H1 (cell line): ENCODE measurements around the gene STXBP4. TPM values are rescaled to one million over a fixed set of nuclear protein-coding genes. Genes with fewer than 3 reads are reported as not detected.

Experiments
- CTCF ChIA-PET: fragments of 300-600 bp; sonication (Branson Sonifier 250); formaldehyde crosslinking; loops from one replicate; lab custom pipeline; 2021; ENCODE audit not compliant: partially characterized antibody; lab: Charles Lee
- POLR2A ChIA-PET: fragments of 300-600 bp; sonication (Branson Sonifier 250); formaldehyde crosslinking; loops from one replicate; lab custom pipeline; 2021; ENCODE audit warnings: inconsistent platforms; ENCODE audit not compliant: partially characterized antibody; lab: Charles Lee
- DNase-seq, 2 experiments: peaks; one replicate each; pipeline versions ENCODE4 v3.0.0 to v3.0.0-alpha.2; 2010 to 2022; ENCODE audit warnings: low spot score in 2 of 2, low read depth in 1 of 2, mixed read lengths in 1 of 2
- FAIRE-seq: peaks from 2 replicates; lab custom pipeline; 2011; peaks lifted over from hg19 to GRCh38; lab: Jason Lieb, UNC
- H2AFZ ChIP-seq: 2 replicates; pipeline ENCODE4 v1.8.1; 2012; ENCODE audit warnings: low read length, inconsistent platforms
- H2AK5ac ChIP-seq: 2 replicates; pipeline ENCODE4 v1.6.1; 2013; ENCODE audit warnings: low read depth, low read length
- H2BK120ac ChIP-seq: replicated peaks from 2 replicates; pipeline ENCODE3; 2013; ENCODE audit warnings: low read depth, low read length, inconsistent platforms
- H2BK12ac ChIP-seq: 2 replicates; pipeline ENCODE4 v1.6.1; 2013; ENCODE audit warnings: low read depth, low read length
- H2BK15ac ChIP-seq: 2 replicates; pipeline ENCODE4 v1.6.1; 2013; ENCODE audit warnings: low read length
- H2BK20ac ChIP-seq: 2 replicates; pipeline ENCODE4 v1.6.1; 2013; ENCODE audit warnings: low read length
- H2BK5ac ChIP-seq: 2 replicates; pipeline ENCODE4 v1.6.1; 2013; ENCODE audit warnings: low read depth, low read length
- H3K14ac ChIP-seq: 2 replicates; pipeline ENCODE4 v1.6.1; 2013; ENCODE audit warnings: inconsistent platforms; ENCODE audit not compliant: insufficient read length
- H3K18ac ChIP-seq: 2 replicates; pipeline ENCODE4 v1.6.1; 2013; ENCODE audit warnings: low read length; ENCODE audit errors: extremely low read depth
- H3K23ac ChIP-seq: 2 replicates; pipeline ENCODE4 v1.6.1; 2013; ENCODE audit warnings: inconsistent platforms; ENCODE audit not compliant: insufficient read length
- H3K23me2 ChIP-seq: 2 replicates; pipeline ENCODE4 v1.6.1; 2013; ENCODE audit warnings: low read depth, low read length
- H3K27ac ChIP-seq: 2 replicates; pipeline ENCODE4 v1.6.1; 2011; ENCODE audit warnings: low read depth, low read length, inconsistent platforms
- H3K27me3 ChIP-seq, 4 experiments: replicated peaks in 1 of 4; 1 replicate in 1 of 4; 2 replicates in 3 of 4; pipeline versions ENCODE4 v1.6.1 to v1.8.1; 2011 to 2013; ENCODE audit warnings: low read length in 3 of 4, mild to moderate bottlenecking in 3 of 4, inconsistent platforms in 2 of 4, mixed read lengths in 2 of 4, moderate library complexity in 1 of 4; ENCODE audit not compliant: control insufficient read depth in 3 of 4, insufficient read depth in 3 of 4; ENCODE audit errors: extremely low read depth in 1 of 4
- H3K36me3 ChIP-seq, 4 experiments: 2 replicates each; pipeline versions ENCODE4 v1.6.1 to v1.8.1; 2011 to 2013; ENCODE audit warnings: mild to moderate bottlenecking in 4 of 4, low read length in 3 of 4, moderate library complexity in 2 of 4, control low read depth in 1 of 4, inconsistent platforms in 1 of 4; ENCODE audit not compliant: insufficient read depth in 4 of 4, control insufficient read depth in 2 of 4
- H3K4ac ChIP-seq: replicated peaks from 2 replicates; pipeline ENCODE3; 2013; ENCODE audit warnings: low read length, low read depth, mixed read lengths, inconsistent platforms; ENCODE audit not compliant: insufficient read length
- H3K4me1 ChIP-seq, 4 experiments: replicated peaks in 1 of 4; 1 replicate in 1 of 4; 2 replicates in 3 of 4; pipeline versions ENCODE4 v1.6.1 to v1.8.1; 2011 to 2013; ENCODE audit warnings: low read length in 3 of 4, inconsistent platforms in 2 of 4, mixed read lengths in 1 of 4; ENCODE audit not compliant: insufficient read depth in 4 of 4, control insufficient read depth in 3 of 4
- H3K4me2 ChIP-seq, 2 experiments: 2 replicates each; pipeline versions ENCODE4 v1.6.1 to v1.8.1; 2011 to 2013; ENCODE audit warnings: low read depth in 2 of 2, low read length in 2 of 2, control low read depth in 1 of 2, inconsistent platforms in 1 of 2, mild to moderate bottlenecking in 1 of 2; ENCODE audit not compliant: insufficient read depth in 1 of 2
- H3K4me3 ChIP-seq, 4 experiments: fragments of 200-600, 300-600 bp in 1 of 4; sonication (generic), shearing (Covaris generic), sonication (Bioruptor Twin) in 1 of 4; 2 replicates each; pipeline versions ENCODE4 v1.5.1 to v1.8.1; 2011 to 2016; ENCODE audit warnings: low read length in 4 of 4, low read depth in 3 of 4, control low read depth in 2 of 4, inconsistent platforms in 2 of 4, mild to moderate bottlenecking in 2 of 4, mixed read lengths in 1 of 4, moderate library complexity in 1 of 4; ENCODE audit not compliant: insufficient read depth in 2 of 4; ENCODE audit errors: extremely low read depth in 1 of 4
- H3K56ac ChIP-seq: replicated peaks from 2 replicates; pipeline ENCODE3; 2013; ENCODE audit warnings: low read depth, mild to moderate bottlenecking, mixed read lengths, low read length, inconsistent platforms; ENCODE audit not compliant: insufficient read length
- H3K79me1 ChIP-seq: 2 replicates; pipeline ENCODE4 v1.6.1; 2013; ENCODE audit warnings: low read depth, low read length, control low read depth
- H3K79me2 ChIP-seq, 2 experiments: 2 replicates each; pipeline versions ENCODE4 v1.6.1 to v1.8.1; 2012 to 2013; ENCODE audit warnings: low read length in 2 of 2, mild to moderate bottlenecking in 2 of 2, inconsistent platforms in 1 of 2; ENCODE audit not compliant: insufficient read depth in 2 of 2, control insufficient read depth in 1 of 2
- H3K9ac ChIP-seq, 4 experiments: replicated peaks in 1 of 4; 1 replicate in 1 of 4; 2 replicates in 3 of 4; pipeline versions ENCODE4 v1.6.1 to v1.8.1; 2011 to 2013; ENCODE audit warnings: low read depth in 3 of 4, low read length in 3 of 4, control low read depth in 2 of 4, mild to moderate bottlenecking in 2 of 4, moderate library complexity in 2 of 4, inconsistent platforms in 1 of 4; ENCODE audit errors: extremely low read depth in 1 of 4
- H3K9me3 ChIP-seq, 2 experiments: 2 replicates each; pipeline versions ENCODE4 v1.6.1 to v1.8.1; 2012 to 2013; ENCODE audit warnings: mild to moderate bottlenecking in 2 of 2, moderate library complexity in 2 of 2, control low read depth in 1 of 2, inconsistent platforms in 1 of 2, low read depth in 1 of 2, low read length in 1 of 2, mixed read lengths in 1 of 2; ENCODE audit not compliant: insufficient read depth in 2 of 2
- H4K20me1 ChIP-seq, 2 experiments: replicated peaks in 1 of 2; 2 replicates each; pipeline versions ENCODE3 to v1.8.1; 2011 to 2013; ENCODE audit warnings: inconsistent platforms in 2 of 2, low read length in 2 of 2, mild to moderate bottlenecking in 1 of 2; ENCODE audit not compliant: insufficient read depth in 2 of 2, control insufficient read depth in 1 of 2
- H4K5ac ChIP-seq: 2 replicates; pipeline ENCODE4 v1.6.1; 2013; ENCODE audit warnings: low read length, low read depth, mixed read lengths, inconsistent platforms; ENCODE audit not compliant: insufficient read length
- H4K8ac ChIP-seq: 2 replicates; pipeline ENCODE4 v1.8.0; 2013; ENCODE audit warnings: mild to moderate bottlenecking, moderate library complexity, low read length, inconsistent platforms; ENCODE audit not compliant: insufficient read depth; ENCODE audit errors: extremely low read depth
- H4K91ac ChIP-seq: replicated peaks from 2 replicates; pipeline ENCODE3; 2013; ENCODE audit warnings: low read length, mixed read lengths, inconsistent platforms; ENCODE audit not compliant: insufficient read length
- ATF3 ChIP-seq: IDR thresholded peaks from 2 replicates; pipeline ENCODE4 v1.6.1; 2011; ENCODE audit warnings: low read depth, mild to moderate bottlenecking, low read length; ENCODE audit not compliant: insufficient read depth
- BCL11A ChIP-seq, 2 experiments: IDR thresholded peaks; one replicate each; pipeline ENCODE4 v1.6.1; 2011; ENCODE audit warnings: low read depth in 2 of 2, low read length in 2 of 2, mild to moderate bottlenecking in 2 of 2
- EGR1 ChIP-seq: IDR thresholded peaks from 2 replicates; pipeline ENCODE4 v1.6.1; 2011; ENCODE audit warnings: low read depth, low read length, borderline replicate concordance
- FOSL1 ChIP-seq: IDR thresholded peaks from 2 replicates; pipeline ENCODE4 v1.6.1; 2011; ENCODE audit warnings: mild to moderate bottlenecking, low read depth, low read length, moderate library complexity; ENCODE audit not compliant: insufficient read depth
- NRF1 ChIP-seq: IDR thresholded peaks from 2 replicates; pipeline ENCODE4 v1.6.1; 2011; ENCODE audit warnings: mild to moderate bottlenecking, low read depth, low read length, improper control_type of control experiment
- POU5F1 ChIP-seq: IDR thresholded peaks from 2 replicates; pipeline ENCODE4 v1.6.1; 2011; ENCODE audit warnings: low read depth, mild to moderate bottlenecking, low read length, moderate library complexity
- TAF7 ChIP-seq: optimal IDR thresholded peaks from 2 replicates; pipeline ENCODE3; 2011; ENCODE audit warnings: low read depth, mild to moderate bottlenecking, inconsistent platforms, low read length, moderate library complexity, borderline replicate concordance
- WGBS, 2 experiments: shearing (Covaris generic) in 1 of 2; methylation state at CpG; one replicate each; pipeline versions ENCODE4 v1.1.6 to v1.1.7; 2013 to 2015; ENCODE audit warnings: low lambda C conversion rate in 2 of 2, mixed read lengths in 2 of 2, inconsistent platforms in 1 of 2, low coverage in 1 of 2, missing lambda C conversion rate in 1 of 2; ENCODE audit not compliant: insufficient replicate concordance in 2 of 2, insufficient coverage in 1 of 2, insufficient read length in 1 of 2; ENCODE audit errors: extremely low coverage in 1 of 2, missing lambda C conversion rate in 1 of 2; 5-methylcytosine and 5-hydroxymethylcytosine counted together
- polyA plus RNA-seq, 7 experiments: library from polyadenylated mRNA; depleted of rRNA in 3 of 7; stranded (reverse) in 5 of 7; unstranded in 2 of 7; fragments of >200 nt in 5 of 7; fragments of 200-250 nt in 2 of 7; gene quantifications; 1 replicate in 5 of 7; 2 replicates in 1 of 7; 4 replicates in 1 of 7; pipeline versions ENCODE4 v1.2.1 to v1.2.3, GENCODE V29; 2011 to 2013; ENCODE audit warnings: missing spikeins in 2 of 7, mixed read lengths in 2 of 7
- total RNA-seq: library from RNA; stranded (reverse); fragmentation: NEBNext Ultra II Directional; extraction: Animal tissue kit (Norgen Biotek cat#: 25700); gene quantifications from 2 replicates; pipeline ENCODE4 v1.2.1, GENCODE V29; 2021
- TF ChIP-seq, protein P1 (sequence below): IDR thresholded peaks from 2 replicates; pipeline ENCODE4 v1.6.1; 2011; ENCODE audit warnings: low read length, improper control_type of control experiment

STXBP4 gene
- total and polyA plus RNA-seq, 2 of the 8 experiments (the other 6 are each of a cell fraction or from before 2014, with no cell fraction given): 3.2 to 18.5 TPM

- Histone ChIP-seq H4K20me1 (no peaks in the 10 kb centered on the region), H3K18ac (no peak overlapping the region), H3K79me1 (no peaks in the 10 kb centered on the region), H2BK120ac (no peak overlapping the region), H3K4me3 (no peak overlapping the region), H3K79me2 (no peaks in the 10 kb centered on the region), H2BK20ac (no peak overlapping the region), H2AK5ac (no peak overlapping the region), H3K36me3 (peaks cover 0 to 6% (median 2%) of the 10 kb centered on the region in 4 experiments; a peak in 3 of 8 replicates), H3K4me2 (no peak overlapping the region), H3K23me2 (no peaks in the 10 kb centered on the region), H2AFZ (no peak overlapping the region), H3K9ac (no peak overlapping the region), H2BK12ac (no peak overlapping the region), H3K4me1 (peaks cover 0 to 5% (median 1%) of the 10 kb centered on the region in 4 experiments; a peak in 2 of 7 replicates), H4K5ac (no peak overlapping the region), H2BK15ac (no peak overlapping the region), H3K23ac (no peak overlapping the region), H3K14ac (no peak overlapping the region), H3K4ac (no peak overlapping the region), H3K56ac (no peak overlapping the region), H3K27me3 (no peaks in the 10 kb centered on the region), H3K9me3 (no peaks in the 10 kb centered on the region), H3K27ac (no peak overlapping the region)
- ChIA-PET POLR2A (no interaction called here), CTCF (no interaction called here)
- no peak for DNase-seq
- FAIRE-seq: no peak
- 91% methylated on average over 2 of the region's 2 CpGs; no CpG with 5 or more reads in 1 of the 2 experiments for WGBS, 2 experiments
- TF ChIP-seq POU5F1 (no peak), BCL11A (IDR thresholded peaks at IDR 0.05; ENCODE audit: low read depth in 2 of 2, low read length in 2 of 2) (no peak), EGR1 (no peak), FOSL1 (no peak), TAF7 (no peak), NRF1 (no peak), ATF3 (no peak)
- TF ChIP-seq, protein P1, sequence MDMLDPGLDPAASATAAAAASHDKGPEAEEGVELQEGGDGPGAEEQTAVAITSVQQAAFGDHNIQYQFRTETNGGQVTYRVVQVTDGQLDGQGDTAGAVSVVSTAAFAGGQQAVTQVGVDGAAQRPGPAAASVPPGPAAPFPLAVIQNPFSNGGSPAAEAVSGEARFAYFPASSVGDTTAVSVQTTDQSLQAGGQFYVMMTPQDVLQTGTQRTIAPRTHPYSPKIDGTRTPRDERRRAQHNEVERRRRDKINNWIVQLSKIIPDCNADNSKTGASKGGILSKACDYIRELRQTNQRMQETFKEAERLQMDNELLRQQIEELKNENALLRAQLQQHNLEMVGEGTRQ: no peak
- TF ChIP-seq, all 59 proteins: peak for 0
- Histone ChIP-seq H4K8ac (no peak overlapping the region), H2BK5ac (no peak overlapping the region), H4K91ac (no peak overlapping the region)
These were observed 118.1 kb downstream of the STXBP4 start for GRCh38 chr17:55086635-55087058.
